Osteoblast (primary cell): ENCODE results near the gene TMEM256. TPM values are rescaled to one million over a fixed set of nuclear protein-coding genes. Genes with fewer than 3 reads are reported as not detected.
A peak's percentile ranks its signal among the peaks of the same experiment; 100 is the strongest.

Experiments used
- DNase-seq: peaks from one replicate; pipeline ENCODE4 v3.0.0; 2011; ENCODE audit warnings: low spot score, mixed read lengths; ENCODE audit not compliant: insufficient read length; ENCODE audit errors: missing footprints
- H2AFZ ChIP-seq: 2 replicates; pipeline ENCODE4 v1.6.0; 2011; ENCODE audit warnings: mild to moderate bottlenecking, low read length
- H3K27ac ChIP-seq: 2 replicates; pipeline ENCODE4 v1.5.1; 2011; ENCODE audit warnings: mild to moderate bottlenecking, low read depth, low read length, moderate library complexity
- H3K27me3 ChIP-seq: 2 replicates; pipeline ENCODE4 v1.6.0; 2012; ENCODE audit warnings: mild to moderate bottlenecking, control low read depth, inconsistent platforms, low read length, moderate library complexity; ENCODE audit not compliant: insufficient read depth
- H3K36me3 ChIP-seq: 2 replicates; pipeline ENCODE4 v1.5.1; 2011; ENCODE audit warnings: mild to moderate bottlenecking, low read length, control low read depth, moderate library complexity; ENCODE audit not compliant: insufficient read depth
- H3K4me1 ChIP-seq: 2 replicates; pipeline ENCODE4 v1.5.1; 2011; ENCODE audit warnings: mild to moderate bottlenecking, low read length, control low read depth, moderate library complexity; ENCODE audit not compliant: insufficient read depth
- H3K4me2 ChIP-seq: 2 replicates; pipeline ENCODE4 v1.6.0; 2011; ENCODE audit warnings: mild to moderate bottlenecking, low read length; ENCODE audit not compliant: insufficient read depth
- H3K4me3 ChIP-seq: fragments of 200-600 bp; sonication (generic); 3 replicates; pipeline ENCODE4 v1.5.1; 2012; ENCODE audit warnings: mild to moderate bottlenecking, low read length, inconsistent platforms; ENCODE audit not compliant: insufficient read depth
- H3K79me2 ChIP-seq: 2 replicates; pipeline ENCODE4 v1.6.0; 2012; ENCODE audit warnings: mild to moderate bottlenecking, low read length, control low read depth, inconsistent platforms; ENCODE audit not compliant: insufficient read depth
- H3K9me3 ChIP-seq: 2 replicates; pipeline ENCODE4 v1.5.1; 2011; ENCODE audit warnings: low read depth, low read length, control low read depth
- H4K20me1 ChIP-seq: 2 replicates; pipeline ENCODE4 v1.6.0; 2012; ENCODE audit warnings: mild to moderate bottlenecking, low read length, control low read depth; ENCODE audit not compliant: insufficient read depth
- CTCF ChIP-seq: IDR thresholded peaks from 2 replicates; pipeline ENCODE4 v1.5.1; 2011; ENCODE audit warnings: mild to moderate bottlenecking, low read depth, low read length, moderate library complexity; ENCODE audit errors: extremely low read depth
- total RNA-seq: library from RNA; depleted of rRNA; stranded (reverse); fragments of >200 nt; gene quantifications from 2 replicates; pipeline ENCODE4 v1.2.3, GENCODE V29; 2012

TMEM256 gene
- total RNA-seq, 1 donor: 59.4 TPM

- Histone ChIP-seq H3K27me3 (no peaks in the 10 kb centered on the region), H3K4me3 (peak overlapping the region; percentile 85), H3K79me2 (peaks cover 10% of the 10 kb centered on the region), H3K36me3 (peaks cover 21% of the 10 kb centered on the region), H4K20me1 (peaks cover 6% of the 10 kb centered on the region), H2AFZ (peak overlapping the region; percentile 82), H3K27ac (peak overlapping the region; percentile 51), H3K9me3 (no peaks in the 10 kb centered on the region), H3K4me1 (peaks cover 17% of the 10 kb centered on the region), H3K4me2 (peak overlapping the region; percentile 83)
- no peak for TF ChIP-seq CTCF
- DNase-seq: no peak
Measured at GRCh38 chr17:7405350-7406234, 1.7 kb upstream of the TMEM256 start.

GRCh38 chr17:7404737-7405349 is 946 bp upstream of the TMEM256 start:
- peaks cover 10% of the 10 kb centered on the region for H3K79me2 ChIP-seq
- TF ChIP-seq CTCF: no peak

GRCh38 chr17:7403727-7403976 is 245 bp downstream of the TMEM256 start:
- peaks cover 10% of the 10 kb centered on the region for H3K79me2 ChIP-seq
- H3K27ac ChIP-seq: peak overlapping the region; percentile 61
- peak overlapping the region; percentile 85 for H3K4me3 ChIP-seq
- peak overlapping the region; percentile 94 for H2AFZ ChIP-seq
- peaks cover 6% of the 10 kb centered on the region for H4K20me1 ChIP-seq
- peaks cover 17% of the 10 kb centered on the region for H3K4me1 ChIP-seq
- no peaks in the 10 kb centered on the region for H3K27me3 ChIP-seq
- H3K4me2 ChIP-seq: peak overlapping the region; percentile 98
- peak; percentile 99 for DNase-seq
- no peaks in the 10 kb centered on the region for H3K9me3 ChIP-seq
- TF ChIP-seq CTCF: no peak
- peaks cover 2% of the 10 kb centered on the region for H3K36me3 ChIP-seq

More at GRCh38 chr17:7404737-7405349, 946 bp upstream of the TMEM256 start:
- H3K9me3 ChIP-seq: no peaks in the 10 kb centered on the region
- peak overlapping the region; percentile 83 for H3K4me2 ChIP-seq
- peak overlapping the region; percentile 85 for H3K4me3 ChIP-seq
- DNase-seq: peak; percentile 98
- no peaks in the 10 kb centered on the region for H3K27me3 ChIP-seq
- peak overlapping the region; percentile 51 for H3K27ac ChIP-seq
- peaks cover 17% of the 10 kb centered on the region for H3K4me1 ChIP-seq
- peaks cover 6% of the 10 kb centered on the region for H4K20me1 ChIP-seq
- H2AFZ ChIP-seq: peak overlapping the region; percentile 82
- peaks cover 13% of the 10 kb centered on the region for H3K36me3 ChIP-seq
